AG09319 (cell line): ENCODE results near the gene PAIP2B.

Source experiments
- DNase-seq: peaks from one replicate; pipeline ENCODE4 v3.0.0-alpha.2; 2010; ENCODE audit warnings: low read depth; ENCODE audit errors: extremely low read depth
- CTCF ChIP-seq: IDR thresholded peaks from 2 replicates; pipeline ENCODE4 v1.5.1; 2011; ENCODE audit warnings: low read depth, mild to moderate bottlenecking, inconsistent platforms, low read length, moderate library complexity

The PAIP2B gene

GRCh38 chr2:71226965-71227560 lies at the start of gene PAIP2B:
PAIP2B (minus strand) TSS chr2:71227103; CDS start chr2:71202589, 24,514 bp downstream.
- peak; percentile 96 for DNase-seq
- TF ChIP-seq CTCF: no peak

- DNase-seq: no peak
- TF ChIP-seq CTCF: no peak
These were observed 49.0 kb upstream of the PAIP2B start for GRCh38 chr2:71275939-71276310.

- no peak for DNase-seq
- TF ChIP-seq CTCF: no peak
These were observed 42.7 kb upstream of the PAIP2B start for GRCh38 chr2:71269511-71270090.

GRCh38 chr2:71263386-71263785 lies 36.5 kb upstream of the PAIP2B start:
- no peak for TF ChIP-seq CTCF
- no peak for DNase-seq

GRCh38 chr2:71261534-71261933 lies 34.6 kb upstream of the PAIP2B start:
- no peak for TF ChIP-seq CTCF
- no peak for DNase-seq

- TF ChIP-seq CTCF: no peak
- no peak for DNase-seq
These were observed 29.5 kb upstream of the PAIP2B start for GRCh38 chr2:71256421-71256820.

- TF ChIP-seq CTCF: no peak
- no peak for DNase-seq
These were observed 27.9 kb upstream of the PAIP2B start for GRCh38 chr2:71254776-71255175.
